ENCODE measurements around the gene FHL1. TPM values are rescaled to one million over a fixed set of nuclear protein-coding genes. Genes with fewer than 3 reads are reported as not detected.

Gene FHL1
- total RNA-seq, 1 donor = 51.8 TPM

DNA sequence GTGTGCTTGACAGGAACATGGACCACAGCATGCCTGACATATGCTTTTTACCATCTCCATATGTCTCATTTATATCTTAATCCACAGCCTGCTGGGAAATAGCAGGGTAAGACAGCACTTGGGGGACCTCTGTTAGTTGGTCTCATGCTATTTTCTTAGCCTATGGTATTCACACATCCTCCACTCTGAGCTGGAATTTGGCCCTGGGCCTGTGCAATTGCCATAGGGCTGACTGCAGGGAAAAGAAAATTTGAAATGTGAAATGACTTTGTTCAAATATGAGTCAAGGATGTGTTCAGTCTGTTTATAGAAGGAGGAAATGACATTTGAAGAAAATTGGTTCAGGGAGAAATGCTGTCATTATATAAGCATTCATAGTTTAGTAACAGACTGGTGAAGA lies 113.4 kb downstream of the FHL1 start:
- no peak for DNase-seq (ENCODE audit: insufficient read length, low spot score, missing footprints)
- H3K4me1 ChIP-seq (ENCODE audit: insufficient read depth, low read length) = peaks cover 37% of the 10 kb centered on the region
- no peaks in the 10 kb centered on the region for H3K36me3 ChIP-seq (ENCODE audit: insufficient read depth, low read length)
- peak overlapping the region; percentile 55 for H3K27ac ChIP-seq (ENCODE audit: low read depth, low read length)
- H2AFZ ChIP-seq (ENCODE audit: low read length) = no peak overlapping the region
- no peaks in the 10 kb centered on the region for H3K27me3 ChIP-seq (ENCODE audit: insufficient read depth, low read length)
- H3K79me2 ChIP-seq (ENCODE audit: insufficient read depth, low read length) = no peaks in the 10 kb centered on the region
- no peaks in the 10 kb centered on the region for H3K9me3 ChIP-seq (ENCODE audit: low read depth, low read length)
- H4K20me1 ChIP-seq (ENCODE audit: insufficient read depth, low read length) = no peaks in the 10 kb centered on the region
- H3K4me3 ChIP-seq (ENCODE audit: insufficient read depth, low read length) = no peak overlapping the region
- H3K4me2 ChIP-seq (ENCODE audit: insufficient read depth, low read length) = no peak overlapping the region
- TF ChIP-seq, protein P1, sequence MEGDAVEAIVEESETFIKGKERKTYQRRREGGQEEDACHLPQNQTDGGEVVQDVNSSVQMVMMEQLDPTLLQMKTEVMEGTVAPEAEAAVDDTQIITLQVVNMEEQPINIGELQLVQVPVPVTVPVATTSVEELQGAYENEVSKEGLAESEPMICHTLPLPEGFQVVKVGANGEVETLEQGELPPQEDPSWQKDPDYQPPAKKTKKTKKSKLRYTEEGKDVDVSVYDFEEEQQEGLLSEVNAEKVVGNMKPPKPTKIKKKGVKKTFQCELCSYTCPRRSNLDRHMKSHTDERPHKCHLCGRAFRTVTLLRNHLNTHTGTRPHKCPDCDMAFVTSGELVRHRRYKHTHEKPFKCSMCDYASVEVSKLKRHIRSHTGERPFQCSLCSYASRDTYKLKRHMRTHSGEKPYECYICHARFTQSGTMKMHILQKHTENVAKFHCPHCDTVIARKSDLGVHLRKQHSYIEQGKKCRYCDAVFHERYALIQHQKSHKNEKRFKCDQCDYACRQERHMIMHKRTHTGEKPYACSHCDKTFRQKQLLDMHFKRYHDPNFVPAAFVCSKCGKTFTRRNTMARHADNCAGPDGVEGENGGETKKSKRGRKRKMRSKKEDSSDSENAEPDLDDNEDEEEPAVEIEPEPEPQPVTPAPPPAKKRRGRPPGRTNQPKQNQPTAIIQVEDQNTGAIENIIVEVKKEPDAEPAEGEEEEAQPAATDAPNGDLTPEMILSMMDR (IDR thresholded peaks at IDR 0.05; ENCODE audit: extremely low read depth, low read depth, low read length) = no peak

Small RNA genes lying within 50 kb of the gene (small RNA-seq; reads per million reads assigned to genes)
- not detected for gene RF01210

Other genes starting within 250 kb of the FHL1 start
- gene MMGT1, start 173.5 kb upstream of the FHL1 start, total RNA-seq = 25.0 and 26.5 TPM in 2 replicates
- gene SLC9A6, start 162.1 kb upstream of the FHL1 start, total RNA-seq = 19.4 and 21.0 TPM in 2 replicates
- gene MAP7D3, start 103.9 kb downstream of the FHL1 start, total RNA-seq = 19.2 and 23.6 TPM in 2 replicates
- gene ADGRG4, start 153.4 kb downstream of the FHL1 start, total RNA-seq = not detected in 2 replicates

Measured in osteoblast (primary cell).